Activated CD4-positive, alpha-beta T cell treated with anti-CD3 and anti-CD28 coated beads for 48 hours (primary cell): ENCODE measurements around the gene HTR7.
"Not testable (repeated sequence)": the region's sequence is repeated elsewhere in the genome, so short reads cannot be mapped to it uniquely, and the experiment has no call there.

ENCODE experiments used
- DNase-seq: peaks from one replicate; pipeline ENCODE4 v3.0.0-alpha.2; 2020

Gene HTR7

DNA sequence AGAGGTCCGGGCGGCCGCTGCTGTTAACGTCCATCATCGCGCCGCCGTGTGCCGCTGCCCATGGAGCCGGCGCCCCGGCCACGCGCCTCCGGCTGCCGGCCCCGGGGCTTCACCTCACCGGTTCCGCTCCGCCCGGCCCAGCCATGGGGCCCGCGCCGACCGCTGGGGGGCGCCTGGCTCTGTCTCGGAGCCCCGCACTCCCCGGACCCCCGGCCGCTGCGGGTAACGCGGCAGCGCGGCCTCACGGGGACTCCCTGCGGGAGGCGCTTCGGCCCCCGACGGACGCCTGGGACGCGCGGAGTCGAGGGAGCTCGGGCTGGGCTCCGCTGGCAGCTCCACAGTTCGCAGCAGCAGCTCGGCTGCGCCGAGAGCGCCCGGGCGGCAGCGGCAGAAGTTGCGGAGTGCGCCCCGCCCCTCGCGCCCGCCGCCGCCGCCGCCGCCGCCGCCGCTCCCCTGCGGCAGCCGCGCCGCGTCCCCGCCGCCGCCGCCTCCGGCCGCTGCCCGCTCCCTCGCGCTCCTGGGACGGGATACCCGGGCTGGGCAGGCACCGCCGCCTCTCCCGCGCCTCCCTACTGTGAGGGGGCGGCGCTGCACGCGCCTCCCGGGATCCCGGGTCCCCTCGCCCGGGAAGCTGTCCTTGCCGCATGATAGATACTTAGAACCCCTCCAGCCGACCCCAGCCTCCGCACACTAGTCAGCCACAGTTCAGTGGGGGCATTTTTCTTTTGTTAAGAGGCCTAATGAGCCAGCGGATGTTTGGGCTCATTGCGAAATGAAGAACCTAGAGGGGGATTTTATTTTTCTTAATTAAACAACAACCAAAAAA is at the start of gene HTR7:
HTR7 (minus strand) TSS at position 405 of the 826 bp plus-strand sequence; CDS start at position 37, 368 bp downstream.
- DNase-seq = peak; percentile 63

DNA sequence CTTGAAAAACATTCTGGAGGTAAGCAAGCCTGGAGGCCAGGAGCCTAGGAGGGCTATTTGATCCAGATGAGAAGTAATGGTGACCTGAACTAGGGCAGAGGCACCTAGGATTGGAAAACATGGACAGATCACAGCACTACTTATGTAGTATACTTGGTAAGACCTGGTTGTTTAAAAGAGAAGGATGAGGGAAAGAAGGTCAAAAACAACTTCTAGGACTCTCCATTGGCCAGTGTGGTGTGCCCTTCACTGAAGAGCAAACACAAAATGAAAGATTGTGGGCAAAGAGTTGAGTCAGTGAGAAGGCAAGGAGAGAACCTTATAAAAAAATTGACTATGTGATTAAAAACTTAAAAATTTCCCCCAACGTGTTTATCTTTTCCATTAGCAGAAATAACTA is 48.8 kb upstream of the HTR7 start:
- no peak for DNase-seq

DNA sequence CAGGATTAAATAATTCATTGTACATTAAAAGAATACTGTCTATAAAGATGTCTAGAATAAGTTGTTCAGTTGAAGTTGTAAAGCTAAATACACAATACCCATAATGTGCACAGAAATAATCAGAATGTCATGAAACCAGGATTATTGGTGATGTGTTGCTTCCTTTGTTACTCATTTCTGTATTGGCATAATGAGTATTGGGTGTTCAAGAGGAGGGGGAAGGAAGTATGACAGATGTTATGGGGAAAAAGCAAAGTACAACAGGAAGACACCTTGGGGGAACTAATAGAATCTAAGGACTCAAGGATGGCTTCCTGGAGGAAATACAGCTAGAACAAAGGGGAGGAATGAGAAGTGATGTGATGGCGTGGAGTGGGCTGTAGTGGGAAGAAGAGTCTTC is 48.1 kb upstream of the HTR7 start:
- no peak for DNase-seq

DNA sequence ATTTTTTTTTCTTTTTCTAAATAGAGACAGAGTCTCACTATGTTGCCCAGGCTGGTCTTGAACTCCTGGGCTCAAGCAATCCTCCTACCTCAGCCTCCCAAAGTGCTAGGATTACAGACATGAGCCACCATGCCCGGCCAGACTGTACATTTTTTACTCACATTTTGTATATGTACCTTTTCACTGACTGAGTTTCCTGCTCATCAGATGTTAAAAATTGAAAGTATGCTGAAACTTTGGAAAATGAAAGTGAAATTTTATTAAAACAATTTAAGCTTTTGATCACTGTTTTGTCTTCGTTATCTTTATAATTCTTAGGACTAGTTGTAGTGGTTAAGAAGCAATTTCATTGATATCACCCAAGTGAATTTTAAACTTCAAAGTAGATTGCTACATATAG is 39.1 kb upstream of the HTR7 start:
- DNase-seq = not testable (repeated sequence)

DNA sequence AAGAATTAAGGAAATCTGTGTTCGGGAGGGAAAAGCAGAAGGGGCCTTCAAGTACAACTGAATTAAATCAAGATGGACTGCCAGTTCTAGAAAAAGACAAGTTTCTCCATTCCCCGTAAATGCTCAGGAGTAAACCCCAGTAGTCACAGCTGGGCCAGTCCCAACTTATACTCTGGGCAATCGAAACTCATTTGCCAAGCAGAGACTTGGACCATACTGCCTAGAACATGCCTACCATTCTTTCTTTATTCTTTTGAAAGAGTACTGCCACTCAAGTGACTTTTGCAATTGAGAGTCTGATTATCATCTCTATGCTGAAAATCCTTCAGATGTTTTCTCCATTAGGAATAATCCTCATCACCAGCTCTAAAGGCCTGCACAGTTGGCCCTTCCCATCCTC is 35.4 kb upstream of the HTR7 start:
- no peak for DNase-seq

DNA sequence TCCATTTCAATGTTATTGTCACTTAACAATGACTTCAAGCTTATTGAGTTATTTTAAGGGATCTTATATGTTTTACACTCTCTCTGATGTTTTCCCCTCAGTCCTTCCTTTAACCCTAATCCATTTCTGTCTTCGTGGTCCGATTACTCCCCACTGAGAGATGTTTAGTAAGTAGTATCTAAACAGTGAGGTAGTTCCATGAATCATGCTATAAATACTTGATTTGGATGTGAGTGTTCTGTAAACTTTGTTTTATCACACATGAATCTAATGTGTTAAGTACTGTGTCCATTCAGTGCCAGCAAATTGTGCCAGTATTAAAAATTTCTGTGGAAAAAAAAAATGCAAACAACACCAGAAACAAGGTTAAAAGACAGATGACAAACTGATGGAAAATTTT is 32.5 kb upstream of the HTR7 start:
- DNase-seq = no peak

DNA sequence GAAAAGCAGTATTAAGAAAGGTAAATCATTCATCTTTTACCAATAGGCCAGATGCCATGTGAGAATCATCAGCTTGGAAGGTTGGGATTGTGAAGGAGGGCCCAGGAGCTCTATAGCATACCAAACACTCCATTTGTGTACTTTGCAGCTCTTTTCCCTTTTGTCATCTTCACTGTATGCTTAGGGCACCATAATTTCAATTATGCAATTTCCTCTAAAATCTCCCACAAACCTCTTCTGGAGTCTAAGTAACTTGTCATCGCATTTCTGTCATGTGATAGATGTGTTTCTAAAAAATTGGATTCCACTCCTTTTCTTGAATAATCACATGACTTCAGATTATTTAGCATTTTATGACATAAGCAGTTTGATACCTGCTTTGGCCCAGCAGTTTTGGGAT is 31.8 kb upstream of the HTR7 start:
- DNase-seq = no peak

DNA sequence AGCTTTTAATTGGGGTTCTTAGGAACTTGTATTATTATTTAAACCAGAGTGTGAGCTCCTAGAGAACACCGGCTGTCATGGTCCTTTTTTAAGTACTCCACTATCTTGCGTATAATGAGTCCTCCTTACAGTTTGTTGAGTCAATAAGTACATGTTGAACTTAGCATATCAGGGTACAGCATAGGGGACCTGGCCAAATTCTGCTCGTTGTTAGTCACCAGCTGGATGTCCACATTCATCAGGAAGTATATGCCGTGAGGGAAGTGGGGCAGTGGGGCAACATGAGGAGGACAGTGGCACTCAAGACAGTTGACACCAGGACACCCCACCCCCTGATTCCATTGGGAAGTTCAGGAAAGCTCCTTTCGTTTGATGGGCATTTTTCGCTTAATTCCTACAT is 30.5 kb upstream of the HTR7 start:
- no peak for DNase-seq

DNA sequence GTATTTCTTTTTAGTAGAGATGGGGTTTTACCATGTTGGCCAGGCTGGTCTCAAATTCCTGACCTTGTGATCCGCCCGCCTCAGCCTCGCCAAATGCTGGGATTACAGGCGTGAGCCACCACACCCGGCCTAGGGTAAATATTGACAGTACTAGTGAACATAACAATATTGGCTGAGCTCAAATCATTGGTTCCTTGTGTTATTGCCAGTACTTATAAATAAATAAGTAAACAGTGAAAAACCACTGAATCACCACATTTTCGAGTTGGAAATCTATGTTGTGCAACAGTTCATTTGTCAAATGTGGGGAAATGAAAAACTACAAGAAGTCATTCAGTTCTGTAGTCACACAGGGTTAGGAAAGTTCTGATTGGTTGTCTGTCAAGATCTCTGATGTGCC is 29.7 kb upstream of the HTR7 start:
- DNase-seq = no peak

DNA sequence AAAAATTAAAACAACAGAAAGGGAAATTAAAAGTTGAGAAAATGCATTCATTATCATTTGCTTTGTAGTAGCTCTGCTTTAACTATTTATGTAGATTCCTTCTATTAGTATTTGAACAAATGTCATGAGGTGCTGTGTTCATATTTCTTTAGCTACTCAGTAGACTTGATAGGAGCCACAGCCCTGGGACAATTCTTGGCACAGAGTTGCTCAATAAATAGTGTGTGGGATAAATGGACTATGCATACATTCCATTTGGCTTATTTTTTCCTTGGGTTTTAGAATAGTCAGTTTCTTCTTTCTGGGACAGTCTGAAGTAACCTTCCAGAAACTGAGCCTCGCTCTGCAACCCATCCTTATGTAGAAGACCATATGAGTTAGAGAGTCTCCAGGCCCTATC is 27.3 kb upstream of the HTR7 start:
- DNase-seq = no peak

DNA sequence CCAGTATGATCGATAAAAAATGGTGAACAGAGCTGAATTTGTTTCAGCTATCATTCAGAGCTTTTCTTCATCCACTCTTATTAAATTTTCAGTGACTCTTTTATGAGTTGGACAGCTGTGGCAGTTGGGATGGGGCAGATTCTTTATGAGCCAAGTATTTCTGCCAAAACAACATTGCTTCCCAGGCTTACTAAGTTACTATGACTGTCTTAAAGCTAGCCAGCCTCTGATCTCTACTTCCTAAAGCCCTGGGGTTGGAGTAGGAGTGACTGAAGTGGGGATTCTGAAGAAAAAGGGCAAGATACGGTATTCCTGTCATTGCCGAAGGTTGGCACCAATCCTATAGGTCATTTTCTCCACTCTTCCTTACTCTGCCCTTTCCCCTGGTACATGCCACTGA is 26.6 kb upstream of the HTR7 start:
- DNase-seq = no peak

DNA sequence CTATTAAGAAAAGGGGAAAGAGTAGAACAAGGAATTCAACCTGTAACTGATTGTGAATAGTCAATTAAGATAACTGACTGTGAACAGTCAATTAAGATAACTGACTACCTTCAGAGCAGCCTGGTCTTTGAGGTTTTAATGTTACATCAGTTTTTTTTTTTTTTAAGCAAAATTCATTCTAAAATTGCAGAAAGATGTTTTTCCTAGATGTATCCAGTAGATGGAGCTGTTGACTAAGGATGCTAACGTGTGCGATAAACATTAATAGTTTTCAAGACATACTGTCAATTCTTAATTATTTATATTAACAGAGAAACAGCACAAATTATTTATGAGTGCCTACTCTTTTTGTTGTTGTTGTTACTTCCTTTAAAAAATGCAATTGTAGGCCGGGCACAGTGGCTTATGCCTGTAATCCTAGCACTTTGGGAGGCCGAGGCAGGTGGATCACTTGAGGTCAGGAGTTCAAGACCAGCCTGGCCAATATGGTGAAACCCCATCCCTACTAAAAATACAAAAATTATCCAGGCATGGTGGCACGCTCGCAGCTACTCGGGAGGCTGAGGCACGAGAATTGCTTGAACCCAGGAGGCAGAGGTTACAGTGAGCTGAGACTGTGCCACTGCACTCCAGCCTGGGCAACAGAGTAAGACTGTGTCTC is 22.4 kb upstream of the HTR7 start:
- not testable (repeated sequence) for DNase-seq

DNA sequence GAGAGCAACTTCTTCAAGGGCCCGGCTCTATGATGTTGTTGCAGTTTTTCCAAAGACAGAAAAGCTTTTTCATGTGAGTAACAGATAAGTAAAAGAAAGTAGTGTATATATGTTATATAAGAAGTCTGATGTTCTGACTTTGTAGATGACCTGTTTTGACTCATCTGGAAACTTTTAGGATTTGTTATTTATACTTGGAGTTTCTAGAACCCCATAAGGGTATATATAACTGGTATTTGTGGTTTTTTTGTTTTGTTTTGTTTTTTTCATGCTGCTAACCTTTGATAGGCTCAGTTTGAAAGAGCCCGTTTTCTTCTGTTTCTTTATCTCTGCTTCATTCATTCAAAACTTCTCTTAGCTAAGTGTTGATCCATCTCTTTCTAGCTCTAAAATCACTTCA is 21.2 kb upstream of the HTR7 start:
- DNase-seq = no peak

DNA sequence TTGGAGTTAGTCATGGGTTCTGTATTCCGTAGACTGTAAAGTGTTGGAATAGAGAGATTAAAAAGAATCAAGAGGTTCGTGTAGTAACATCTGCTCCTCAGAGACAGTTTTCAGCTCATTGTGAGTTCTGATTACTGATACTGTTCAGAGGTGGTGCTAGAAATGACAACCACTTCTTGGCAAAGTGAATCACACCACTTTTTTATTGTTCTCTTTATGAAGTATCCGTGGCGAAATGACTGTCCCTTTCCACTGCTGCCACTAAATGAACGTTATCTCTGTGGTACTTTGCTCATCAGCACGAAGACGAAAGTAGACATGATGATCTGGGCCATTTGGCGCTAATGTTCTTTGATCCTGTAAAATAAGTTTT is 14.8 kb upstream of the HTR7 start:
- peak; percentile 52 for DNase-seq

DNA sequence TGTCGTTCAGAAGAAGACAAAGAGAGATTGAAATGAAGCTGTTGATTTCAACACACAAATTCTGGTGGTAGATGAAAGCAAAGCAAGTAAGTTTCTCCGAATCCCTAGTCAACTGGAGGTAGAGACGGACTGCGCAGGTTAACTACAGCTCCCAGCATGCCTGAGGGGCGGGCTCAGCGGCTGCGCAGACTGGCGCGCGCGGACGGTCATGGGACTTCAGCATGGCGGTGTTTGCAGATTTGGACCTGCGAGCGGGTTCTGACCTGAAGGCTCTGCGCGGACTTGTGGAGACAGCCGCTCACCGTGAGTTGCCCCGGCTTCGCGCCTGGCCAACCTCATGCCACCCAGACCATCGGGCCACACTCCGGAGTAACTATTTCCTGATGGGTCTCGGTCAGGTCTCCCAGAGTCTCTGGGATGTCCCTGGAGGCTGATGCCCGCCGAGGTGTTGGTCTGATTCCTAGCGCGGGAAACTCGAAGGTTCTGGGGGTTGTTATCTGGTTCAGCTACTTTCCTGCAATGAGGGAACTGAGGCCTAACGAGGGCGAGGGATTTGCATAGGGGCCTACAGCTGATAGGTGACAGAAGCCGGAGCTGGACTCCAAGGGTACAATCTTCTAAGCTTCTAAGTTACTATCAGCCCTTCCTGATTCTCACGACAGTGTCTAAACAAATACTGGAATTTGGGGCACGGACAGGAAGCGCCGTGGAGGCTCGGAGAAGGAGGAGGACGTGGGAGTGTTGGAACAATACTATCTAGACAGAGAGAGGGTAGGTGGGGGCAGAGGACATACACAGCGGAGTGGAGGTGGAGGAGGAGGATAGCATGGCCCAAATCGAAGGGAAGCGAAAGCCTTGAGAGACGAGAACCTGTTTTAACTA is 14.2 kb upstream of the HTR7 start, which contains the start of gene RPP30:
RPP30 (plus strand) TSS at position 209 of the 882 bp plus-strand sequence; CDS start at position 222, 13 bp downstream.
- peak; percentile 90 for DNase-seq

DNA sequence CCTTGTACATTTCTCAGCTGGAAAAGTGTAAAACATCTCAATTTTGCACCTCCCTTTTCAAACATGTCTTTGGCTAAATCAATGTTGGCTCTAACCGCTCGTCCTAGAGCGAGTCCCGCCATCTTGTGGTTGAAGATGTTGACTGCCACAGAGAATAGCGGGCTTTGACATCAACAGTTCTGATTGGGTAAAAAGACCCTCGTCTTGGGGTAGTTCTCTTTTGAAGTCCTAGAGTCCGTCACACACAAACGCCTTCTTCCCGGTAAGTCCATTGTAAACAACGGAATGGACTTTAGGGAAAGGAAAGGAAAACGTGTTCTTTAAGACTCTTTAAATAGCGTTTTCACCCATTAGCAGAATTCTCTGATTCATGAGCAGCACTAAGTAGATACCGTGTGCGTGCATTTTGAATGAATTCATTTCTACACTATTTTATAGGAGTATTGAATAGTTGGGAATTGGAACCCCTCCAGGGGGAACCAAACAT is 13.5 kb upstream of the HTR7 start:
- peak; percentile 57 for DNase-seq

DNA sequence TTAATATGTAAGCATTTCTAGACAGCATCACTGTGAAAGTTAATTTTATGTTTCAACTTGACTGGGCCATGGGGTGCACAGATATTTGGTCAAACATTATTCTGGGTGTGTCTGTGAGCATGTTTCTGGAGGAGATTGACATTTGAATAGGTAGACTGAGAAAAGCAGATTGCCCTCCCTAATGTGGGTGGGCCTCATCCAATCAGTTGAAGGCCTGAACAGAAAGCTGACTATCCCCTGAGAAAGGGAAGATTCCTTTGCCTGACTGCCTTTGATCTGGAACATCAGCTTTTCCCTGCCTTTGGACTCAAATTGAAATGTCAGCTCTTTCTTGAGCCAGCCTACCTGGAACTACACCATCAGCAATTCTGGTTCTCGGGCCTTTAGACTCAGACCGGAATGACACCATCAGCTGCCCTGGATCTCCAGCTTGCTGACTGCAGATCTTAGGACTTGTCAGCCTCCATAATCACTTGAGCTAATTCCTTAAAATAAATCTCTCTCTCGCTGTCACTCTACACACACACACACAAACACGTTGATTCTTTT is 8.3 kb upstream of the HTR7 start:
- DNase-seq = no peak

DNA sequence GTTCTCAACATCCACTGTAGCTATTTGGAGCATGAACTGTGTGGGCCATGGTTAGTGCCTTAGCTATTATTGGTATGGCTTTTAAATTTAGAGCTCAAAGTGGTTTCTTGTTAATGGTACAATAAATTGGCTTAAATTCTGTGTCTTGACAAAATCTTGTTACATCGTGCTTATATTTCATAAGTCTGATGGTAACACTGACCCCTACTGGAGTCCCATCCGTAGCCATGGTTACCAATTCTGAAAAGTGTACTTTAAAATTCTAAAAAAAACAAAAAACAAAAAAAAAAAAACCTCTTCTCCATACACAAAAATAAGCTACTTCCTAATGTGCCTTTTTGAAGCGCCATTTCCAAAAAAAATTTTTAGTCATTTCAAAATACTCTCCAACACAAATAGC is 7.6 kb upstream of the HTR7 start:
- no peak for DNase-seq

DNA sequence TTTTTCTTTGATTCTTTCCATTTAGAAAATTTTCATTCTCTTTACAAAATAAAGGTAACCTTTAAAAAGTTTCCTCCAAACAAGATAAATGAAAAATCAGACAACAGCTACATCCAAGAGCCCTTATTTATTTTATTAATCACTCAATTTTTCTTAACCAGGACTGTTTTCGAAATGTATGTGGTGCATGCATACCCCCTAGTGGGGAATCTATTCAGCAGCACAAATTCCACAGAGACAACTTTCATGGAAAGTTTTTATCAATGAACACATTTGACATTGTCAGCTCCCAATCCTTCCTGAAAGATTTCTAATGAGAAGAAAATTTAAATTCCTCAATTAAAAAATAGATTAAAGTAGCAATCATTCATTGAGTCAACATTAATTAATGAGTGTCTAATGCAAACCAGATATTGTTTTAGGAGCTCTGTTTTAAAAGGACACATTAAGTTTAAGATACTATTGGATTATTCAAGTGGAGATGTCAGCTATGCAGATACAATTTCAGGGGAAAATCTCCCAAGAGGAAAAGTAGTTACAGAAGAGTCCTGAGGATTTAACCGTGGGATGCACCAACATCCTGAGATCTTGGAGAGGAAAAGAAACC is 5.2 kb upstream of the HTR7 start:
- no peak for DNase-seq

DNA sequence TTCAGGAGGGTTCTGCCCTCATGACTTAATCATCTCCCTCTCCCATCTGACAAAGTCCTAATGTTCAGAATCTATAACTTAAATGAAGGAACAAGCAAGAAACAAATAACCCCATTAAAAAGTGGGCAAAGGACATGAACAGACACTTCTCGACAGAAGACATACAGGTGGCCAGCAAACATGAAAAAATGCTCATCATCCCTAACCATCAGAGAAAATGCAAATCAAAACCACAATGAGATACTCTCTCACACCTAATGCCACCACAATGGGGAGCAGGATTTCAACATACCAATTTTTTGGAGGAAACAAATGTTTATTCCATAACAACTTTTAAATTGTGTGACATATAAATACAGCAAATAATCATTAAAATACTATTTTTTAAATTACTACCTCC is 3.0 kb upstream of the HTR7 start:
- DNase-seq = no peak

DNA sequence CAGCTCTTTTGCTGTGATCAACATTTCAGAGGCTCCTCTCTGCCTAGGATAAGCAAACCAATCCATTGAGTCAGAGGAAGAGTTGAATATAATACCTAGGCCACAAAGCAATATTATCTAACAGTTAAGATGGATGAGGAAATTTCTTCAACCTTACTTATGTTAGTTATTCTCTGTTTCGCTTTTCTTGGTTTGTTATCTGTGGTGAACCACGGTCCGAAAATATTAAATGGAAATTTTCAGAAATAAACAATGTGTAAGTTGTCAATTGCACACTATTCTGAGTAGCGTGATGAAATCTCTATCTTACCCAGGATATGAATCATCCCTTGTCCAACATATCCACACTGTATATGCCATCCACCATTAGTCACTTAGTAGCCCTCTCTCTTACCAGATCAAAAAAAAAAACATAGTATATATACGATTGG is 1.5 kb upstream of the HTR7 start:
- DNase-seq = no peak

DNA sequence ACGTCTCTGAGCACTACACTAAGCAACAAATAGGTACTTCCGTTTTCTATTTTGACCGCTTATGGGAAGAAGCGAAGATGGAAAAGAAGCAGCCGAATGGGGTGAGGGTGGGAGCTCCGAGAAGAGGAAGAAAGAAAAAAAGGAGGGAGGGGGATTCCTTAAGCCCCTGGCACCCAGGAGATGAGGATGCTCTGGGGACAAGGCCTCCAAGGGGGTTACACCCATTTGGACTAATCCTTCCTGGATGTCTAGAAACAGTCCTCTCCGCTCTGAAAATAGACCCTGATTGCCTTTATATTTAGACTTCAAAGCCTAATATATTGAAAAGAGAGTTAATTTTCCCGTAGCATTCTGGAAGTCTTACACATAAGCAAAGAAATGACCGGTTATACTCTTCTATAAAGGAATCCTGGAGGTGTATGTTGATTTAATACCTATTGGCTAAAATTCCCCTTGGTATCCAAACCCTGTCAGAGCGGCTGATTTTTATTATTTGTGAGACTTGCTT is 676 bp upstream of the HTR7 start:
- DNase-seq = no peak
